HG02798 (cell line): ENCODE data around the gene SOWAHA.
"Not testable (repeated sequence)": the region's sequence is repeated elsewhere in the genome, so short reads cannot be mapped to it uniquely, and the experiment has no call there.

ENCODE experiments used
- ATAC-seq: cut with Tn5 transposase; IDR thresholded peaks from one replicate; pipeline ENCODE4 v1.9.1; 2021; ENCODE audit warnings: mild to moderate bottlenecking; ENCODE audit not compliant: unreplicated experiment, poor library complexity

Gene SOWAHA

GRCh38 chr5:132805872-132806271 lies 7.2 kb upstream of the SOWAHA start:
- ATAC-seq: not testable (repeated sequence)

- ATAC-seq: not testable (repeated sequence)
Observed at GRCh38 chr5:132806804-132807162, 6.3 kb upstream of the SOWAHA start.

- ATAC-seq: no peak
Observed at GRCh38 chr5:132807163-132807838, 5.8 kb upstream of the SOWAHA start.

- no peak for ATAC-seq
Observed at GRCh38 chr5:132808448-132808847, 4.7 kb upstream of the SOWAHA start.

- ATAC-seq: no peak
Observed at GRCh38 chr5:132808866-132809265, 4.2 kb upstream of the SOWAHA start.

GRCh38 chr5:132810605-132811004 lies 2.5 kb upstream of the SOWAHA start:
- no peak for ATAC-seq

GRCh38 chr5:132812123-132812765 lies 858 bp upstream of the SOWAHA start:
- ATAC-seq: no peak

GRCh38 chr5:132813599-132814502 lies 749 bp downstream of the SOWAHA start:
- ATAC-seq: no peak

- ATAC-seq: no peak
Observed at GRCh38 chr5:132814503-132815294, 1.6 kb downstream of the SOWAHA start.

- no peak for ATAC-seq
Observed at GRCh38 chr5:132815454-132815853, 2.4 kb downstream of the SOWAHA start.

GRCh38 chr5:132816083-132816482 lies 3.0 kb downstream of the SOWAHA start:
- ATAC-seq: no peak

- no peak for ATAC-seq
Observed at GRCh38 chr5:132816554-132816953, 3.5 kb downstream of the SOWAHA start.

GRCh38 chr5:132817011-132817410 lies 3.9 kb downstream of the SOWAHA start:
- no peak for ATAC-seq

- ATAC-seq: no peak
Observed at GRCh38 chr5:132819468-132819867, 6.4 kb downstream of the SOWAHA start.

GRCh38 chr5:132820162-132820754 lies 7.2 kb downstream of the SOWAHA start:
- peak; percentile 87 for ATAC-seq

- no peak for ATAC-seq
Observed at GRCh38 chr5:132821350-132821749, 8.2 kb downstream of the SOWAHA start.

- no peak for ATAC-seq
Observed at GRCh38 chr5:132821791-132822190, 8.7 kb downstream of the SOWAHA start.

GRCh38 chr5:132822650-132823480 lies 9.8 kb downstream of the SOWAHA start:
- no peak for ATAC-seq

- ATAC-seq: no peak
Observed at GRCh38 chr5:132823481-132824050, 10.5 kb downstream of the SOWAHA start.
